GM18499 (cell line): ENCODE measurements around the gene PSMB2.

Source experiments
- ATAC-seq: cut with Tn5 transposase; IDR thresholded peaks from one replicate; pipeline ENCODE4 v1.9.1; 2021; ENCODE audit warnings: moderate number of reproducible peaks; ENCODE audit not compliant: insufficient read depth, unreplicated experiment

The PSMB2 gene

GRCh38 chr1:35559317-35559944 is 81.9 kb downstream of the PSMB2 start:
- no peak for ATAC-seq

GRCh38 chr1:35558374-35559316 is 82.7 kb downstream of the PSMB2 start:
- ATAC-seq, result no peak

GRCh38 chr1:35557611-35558373 is 83.5 kb downstream of the PSMB2 start, which contains the start of gene NCDN:
TSS of gene NCDN (plus strand) at chr1:35557799. CDS start at chr1:35558191, 392 bp downstream.
- peak; percentile 40 for ATAC-seq

GRCh38 chr1:35557118-35557610 is 84.2 kb downstream of the PSMB2 start, which contains the start of gene KIAA0319L:
TSS of gene KIAA0319L (minus strand) at chr1:35557403. CDS start at chr1:35554491, 2,912 bp downstream.
- peak; percentile 50 for ATAC-seq

GRCh38 chr1:35556484-35557117 is 84.7 kb downstream of the PSMB2 start:
- no peak for ATAC-seq

GRCh38 chr1:35555601-35556477 is 85.5 kb downstream of the PSMB2 start:
- no peak for ATAC-seq

- ATAC-seq, result no peak
These were observed 86.1 kb downstream of the PSMB2 start for GRCh38 chr1:35555212-35555584.

- ATAC-seq, result no peak
These were observed 86.8 kb downstream of the PSMB2 start for GRCh38 chr1:35554266-35555211.

- ATAC-seq, result no peak
These were observed 87.5 kb downstream of the PSMB2 start for GRCh38 chr1:35553851-35554250.
